Pulmonary artery endothelial cell (primary cell): ENCODE results near the gene EPHA6. TPM values are rescaled to one million over a fixed set of nuclear protein-coding genes. Genes with fewer than 3 reads are reported as not detected.
"Not testable (repeated sequence)": the region's sequence is repeated elsewhere in the genome, so short reads cannot be mapped to it uniquely, and the experiment has no call there.

Source experiments
- DNase-seq: peaks from one replicate; pipeline ENCODE4 v3.0.0-alpha.2; 2011; ENCODE audit warnings: low read depth, low spot score
- total RNA-seq: library from RNA; depleted of rRNA; stranded (reverse); fragments of >200 nt; gene quantifications from 2 replicates; pipeline ENCODE4 v1.2.3, GENCODE V29; 2014

Gene EPHA6
- total RNA-seq, 1 donor from 2014 or later, result not detected

DNA sequence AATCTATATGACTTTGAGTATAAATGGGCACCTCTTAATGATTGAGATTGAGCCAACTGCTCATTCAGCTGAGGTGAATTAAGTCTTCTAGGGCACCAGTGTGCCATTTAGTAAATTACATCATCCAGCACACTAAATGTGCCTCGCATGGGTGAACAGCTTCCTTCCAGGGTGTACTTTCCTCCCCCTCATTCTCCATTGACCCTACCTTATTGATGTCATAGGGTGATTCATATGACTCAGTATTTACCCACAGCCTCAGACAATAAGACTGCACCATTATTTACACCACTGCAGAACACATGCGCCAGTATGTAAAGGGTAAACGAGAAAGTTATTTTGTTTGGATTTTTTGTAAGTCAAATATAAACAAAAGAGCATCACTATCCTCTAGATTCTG, 765.0 kb downstream of the EPHA6 start:
- no peak for DNase-seq

- DNase-seq, result no peak
Measured at GRCh38 chr3:97610626-97611025, 796.2 kb downstream of the EPHA6 start.

DNA sequence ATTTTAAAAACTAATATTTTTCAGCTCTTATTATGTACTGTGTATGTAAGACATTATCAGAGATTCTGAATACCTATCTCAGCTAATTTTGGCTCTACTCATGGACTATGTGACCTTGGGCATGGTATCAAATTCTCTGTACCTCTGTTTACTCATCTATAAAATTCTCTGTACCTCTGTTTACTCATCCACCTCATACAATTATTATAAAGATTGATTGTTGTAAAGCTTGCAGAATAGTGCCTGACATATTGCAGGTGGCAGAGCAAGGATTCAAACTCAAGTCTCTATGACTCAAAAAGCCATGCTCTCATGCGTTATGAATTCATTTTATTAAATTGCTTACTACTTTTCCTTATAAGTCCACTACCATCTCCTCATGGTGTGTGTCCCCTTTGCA, 798.2 kb downstream of the EPHA6 start:
- no peak for DNase-seq

GRCh38 chr3:97613139-97613538, 798.7 kb downstream of the EPHA6 start:
- no peak for DNase-seq

GRCh38 chr3:97620514-97620913, 806.1 kb downstream of the EPHA6 start:
- not testable (repeated sequence) for DNase-seq

- DNase-seq, result no peak
Measured at GRCh38 chr3:97636465-97636864, 822.1 kb downstream of the EPHA6 start.

DNA sequence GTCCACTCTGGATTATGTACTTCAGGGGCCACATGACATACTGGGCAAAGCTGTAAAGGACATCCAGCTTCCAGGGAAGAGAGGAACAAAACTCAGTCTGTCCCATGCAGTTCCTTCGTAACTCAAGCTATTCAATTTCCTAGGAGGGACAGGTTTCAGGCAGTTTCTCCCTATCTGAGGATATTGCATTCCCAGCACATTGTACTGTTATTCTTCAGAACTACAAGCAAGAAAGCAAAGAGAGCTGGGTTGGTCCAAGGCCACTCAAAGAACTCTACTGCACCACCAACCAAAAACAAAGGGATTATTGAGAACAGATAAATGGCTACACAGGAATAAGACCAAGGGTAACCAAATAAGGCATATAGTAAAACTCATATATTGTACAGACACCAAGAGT, 832.5 kb downstream of the EPHA6 start:
- DNase-seq, result no peak

DNA sequence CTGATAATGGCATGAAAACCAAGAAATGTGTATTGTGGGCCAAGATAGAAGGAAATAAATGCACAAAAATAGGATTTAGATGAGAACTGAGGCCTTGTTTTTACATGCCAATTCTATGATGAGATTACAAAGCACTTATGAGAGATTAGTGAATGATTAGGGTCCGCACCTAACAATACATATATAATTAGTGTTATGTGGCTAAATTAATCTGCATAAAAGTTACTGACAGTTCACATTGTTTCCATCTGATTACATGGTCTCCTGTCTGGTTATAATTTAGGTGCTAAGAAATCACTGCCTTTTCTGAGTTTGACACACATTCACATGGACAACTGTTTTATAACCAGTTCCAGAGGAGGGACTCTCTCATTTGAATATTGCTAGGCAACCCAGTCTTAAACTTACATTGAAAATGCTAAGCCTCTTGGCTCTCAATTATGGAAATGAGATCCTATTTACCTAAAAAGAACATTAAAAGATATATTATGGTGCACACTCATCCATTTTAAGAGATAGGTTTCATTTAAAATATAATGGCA, 833.1 kb downstream of the EPHA6 start:
- DNase-seq, result no peak

DNA sequence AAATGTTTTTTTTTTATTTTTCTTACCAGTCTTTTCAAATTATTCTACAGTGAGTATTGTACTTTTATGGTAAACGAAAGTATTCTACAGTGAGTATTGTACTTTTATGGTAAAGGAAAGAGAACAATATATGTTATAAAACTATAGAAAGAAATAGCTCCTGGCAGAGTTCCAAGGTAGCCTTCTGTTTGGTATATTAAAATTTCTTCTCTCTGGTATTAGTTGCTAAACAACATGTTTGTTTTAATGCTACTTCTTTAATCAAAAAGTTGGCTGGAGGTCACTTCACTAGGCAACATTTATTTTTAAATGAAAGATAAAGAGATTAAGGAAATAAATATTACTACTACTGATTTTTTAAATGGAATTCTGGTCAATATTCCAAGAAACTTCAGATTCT, 841.6 kb downstream of the EPHA6 start:
- DNase-seq, result no peak

GRCh38 chr3:97656638-97657037, 842.2 kb downstream of the EPHA6 start:
- no peak for DNase-seq

DNA sequence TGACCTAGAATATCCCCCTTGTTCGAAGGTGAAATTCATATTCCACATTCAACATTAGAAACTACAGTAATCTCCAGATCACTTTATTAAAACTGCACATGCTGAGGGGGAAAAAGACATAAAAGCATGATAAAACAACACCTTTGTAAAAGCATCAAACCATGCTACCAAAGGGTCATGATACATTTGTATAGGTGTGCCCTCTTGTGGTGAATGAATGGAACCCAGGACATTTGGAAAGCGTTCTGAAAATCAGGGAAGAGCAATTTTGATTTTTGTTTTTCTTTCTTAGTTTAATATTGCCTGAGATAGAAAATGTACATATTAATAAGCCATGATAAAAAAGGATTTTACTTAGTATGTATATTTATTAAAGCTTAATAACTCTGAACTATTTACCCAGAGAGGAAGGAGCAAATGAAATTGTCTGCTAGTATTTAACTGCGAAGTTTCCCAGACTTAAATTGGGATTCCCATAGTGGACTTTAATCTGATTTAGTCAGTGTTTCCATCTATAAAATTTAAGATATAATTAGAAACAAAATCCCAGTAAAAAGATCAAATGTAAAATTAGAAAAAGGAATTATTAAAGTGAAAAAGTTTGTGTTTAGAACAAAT, 844.4 kb downstream of the EPHA6 start:
- no peak for DNase-seq

GRCh38 chr3:97662264-97662663, 847.9 kb downstream of the EPHA6 start:
- DNase-seq, result no peak

DNA sequence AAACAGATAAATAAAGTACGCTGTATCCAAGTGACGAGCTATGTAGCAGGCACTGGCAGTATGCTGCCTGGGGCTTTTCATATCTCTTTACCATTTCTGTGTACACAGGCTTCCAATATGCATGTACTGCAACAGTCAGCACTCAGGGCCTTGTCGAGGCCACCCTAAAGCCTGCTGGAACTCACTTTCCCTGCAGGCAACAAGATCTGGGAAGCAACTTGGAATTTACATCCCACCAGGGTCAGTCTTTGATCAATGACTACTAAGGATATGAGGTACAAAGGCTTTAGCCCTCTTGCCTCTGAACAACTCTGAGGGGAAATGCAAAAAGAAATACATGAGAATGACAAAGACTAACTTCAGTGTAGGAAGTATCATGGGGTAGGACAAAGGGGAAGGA, 848.4 kb downstream of the EPHA6 start:
- no peak for DNase-seq

- DNase-seq, result no peak
Measured at GRCh38 chr3:97665896-97666295, 851.5 kb downstream of the EPHA6 start.

GRCh38 chr3:97670952-97671351, 856.6 kb downstream of the EPHA6 start:
- DNase-seq, result no peak

GRCh38 chr3:97673357-97673997, 859.1 kb downstream of the EPHA6 start:
- no peak for DNase-seq

DNA sequence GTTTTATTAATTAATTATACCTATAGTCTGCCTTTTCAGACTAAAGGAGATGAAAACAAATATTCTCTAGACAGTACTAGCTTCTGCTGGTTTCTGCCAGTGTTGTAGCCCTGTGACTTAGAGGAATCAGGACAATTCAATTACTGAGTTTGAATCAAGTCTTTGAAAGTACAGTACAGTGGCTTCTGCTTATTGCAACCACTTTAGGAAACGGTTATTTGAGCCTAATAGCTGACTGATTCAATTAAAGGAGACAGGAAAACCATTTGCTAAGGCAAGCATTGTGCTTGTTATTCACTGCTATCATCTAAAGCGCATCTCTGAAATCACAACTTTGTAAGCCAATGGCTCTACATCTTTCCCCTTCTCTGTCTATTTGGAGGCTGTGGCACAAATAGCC, 860.1 kb downstream of the EPHA6 start:
- no peak for DNase-seq

DNA sequence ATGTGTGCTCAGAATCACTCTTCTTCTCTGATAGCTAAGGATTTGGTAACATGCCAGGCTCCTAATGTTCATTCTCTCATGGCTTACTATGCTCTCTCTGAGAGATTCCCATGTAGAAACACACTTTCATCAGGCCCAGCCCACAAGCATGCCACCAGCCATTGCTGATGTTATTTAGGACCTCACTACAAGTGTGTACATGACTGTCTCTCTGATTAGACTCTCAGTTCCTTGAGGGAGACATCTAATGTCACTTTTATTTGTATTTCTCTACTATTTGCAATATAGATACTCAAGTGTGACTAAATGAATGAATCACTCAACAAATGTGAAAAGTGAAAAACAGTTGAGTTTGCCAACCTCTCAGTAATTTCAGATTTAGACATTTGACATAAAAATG, 865.8 kb downstream of the EPHA6 start:
- no peak for DNase-seq

DNA sequence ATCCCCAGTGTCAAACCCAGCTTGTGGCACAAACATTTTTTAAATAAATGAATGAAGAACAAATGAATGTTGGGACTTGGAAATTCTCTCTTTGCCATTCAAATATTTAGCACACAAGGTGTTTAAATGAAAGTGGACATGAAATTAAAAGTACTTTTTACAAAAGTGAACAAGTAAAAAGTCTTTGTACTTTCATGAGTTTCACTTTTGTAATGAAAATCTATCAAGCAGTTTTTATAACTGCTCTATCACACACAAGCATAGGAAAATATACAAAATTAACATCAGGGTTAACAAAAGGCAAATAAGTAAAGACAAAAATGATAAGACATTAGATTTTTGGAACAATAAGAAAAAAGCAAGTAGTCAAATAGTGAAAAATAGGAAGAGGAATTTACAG, 866.3 kb downstream of the EPHA6 start:
- no peak for DNase-seq

- DNase-seq, result no peak
Measured at GRCh38 chr3:97684490-97684889, 870.1 kb downstream of the EPHA6 start.

GRCh38 chr3:97686258-97686657, 871.9 kb downstream of the EPHA6 start:
- DNase-seq, result no peak

GRCh38 chr3:97687734-97688133, 873.3 kb downstream of the EPHA6 start:
- no peak for DNase-seq

GRCh38 chr3:97689111-97689510, 874.7 kb downstream of the EPHA6 start:
- DNase-seq, result no peak
